Upper lobe of left lung (tissue), 4 donors: ENCODE measurements around the gene TEF.

Experiments
- EP300 ChIP-seq, 4 donors: sonication (generic); formaldehyde crosslinking; IDR thresholded peaks; one replicate each; pipeline ENCODE4 v1.5.1; 2017; ENCODE audit warnings: antibody characterized with exemption in 4 of 4, control low read depth in 2 of 4
- POLR2AphosphoS5 ChIP-seq, 2 donors: sonication (generic); formaldehyde crosslinking; IDR thresholded peaks; one replicate each; pipeline ENCODE4 v1.5.1; 2017; ENCODE audit warnings: antibody characterized with exemption in 2 of 2
- TF ChIP-seq, protein P1 (sequence below), 6 experiments: fragments of 450-650 bp in 4 of 6; fragments of 200-600 bp in 2 of 6; sonication (generic) in 2 of 6; IDR thresholded peaks; one replicate each; pipeline ENCODE4 v1.5.1; 2016 to 2019; ENCODE audit warnings: antibody characterized with exemption in 6 of 6

DNA sequence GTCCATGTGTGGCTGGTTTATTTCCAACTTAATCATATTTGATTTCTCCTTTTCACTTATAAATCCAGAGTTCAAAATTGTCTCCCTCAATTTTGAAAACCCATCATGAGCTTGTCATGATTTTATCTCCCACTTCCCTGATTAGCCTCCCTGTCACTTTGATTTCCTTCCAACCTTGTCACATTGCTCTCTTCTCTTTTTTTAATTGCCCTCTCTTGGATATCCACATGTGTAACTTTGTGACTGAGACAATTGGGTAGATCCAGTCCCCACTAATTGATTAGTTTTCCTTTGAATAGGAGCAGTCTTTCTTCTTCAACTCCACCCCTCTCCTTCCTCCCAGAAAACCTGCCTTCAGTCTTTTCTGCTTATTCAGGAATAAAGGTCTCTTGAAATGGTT is 2.4 kb downstream of the TEF start:
- TF ChIP-seq, protein P1, sequence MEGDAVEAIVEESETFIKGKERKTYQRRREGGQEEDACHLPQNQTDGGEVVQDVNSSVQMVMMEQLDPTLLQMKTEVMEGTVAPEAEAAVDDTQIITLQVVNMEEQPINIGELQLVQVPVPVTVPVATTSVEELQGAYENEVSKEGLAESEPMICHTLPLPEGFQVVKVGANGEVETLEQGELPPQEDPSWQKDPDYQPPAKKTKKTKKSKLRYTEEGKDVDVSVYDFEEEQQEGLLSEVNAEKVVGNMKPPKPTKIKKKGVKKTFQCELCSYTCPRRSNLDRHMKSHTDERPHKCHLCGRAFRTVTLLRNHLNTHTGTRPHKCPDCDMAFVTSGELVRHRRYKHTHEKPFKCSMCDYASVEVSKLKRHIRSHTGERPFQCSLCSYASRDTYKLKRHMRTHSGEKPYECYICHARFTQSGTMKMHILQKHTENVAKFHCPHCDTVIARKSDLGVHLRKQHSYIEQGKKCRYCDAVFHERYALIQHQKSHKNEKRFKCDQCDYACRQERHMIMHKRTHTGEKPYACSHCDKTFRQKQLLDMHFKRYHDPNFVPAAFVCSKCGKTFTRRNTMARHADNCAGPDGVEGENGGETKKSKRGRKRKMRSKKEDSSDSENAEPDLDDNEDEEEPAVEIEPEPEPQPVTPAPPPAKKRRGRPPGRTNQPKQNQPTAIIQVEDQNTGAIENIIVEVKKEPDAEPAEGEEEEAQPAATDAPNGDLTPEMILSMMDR (IDR thresholded peaks at IDR 0.05): no peak
- TF ChIP-seq EP300 (IDR thresholded peaks at IDR 0.05) (no peak), POLR2AphosphoS5 (IDR thresholded peaks at IDR 0.05) (no peak)
